ENCODE measurements around the gene LYPD4.

The LYPD4 gene

DNA sequence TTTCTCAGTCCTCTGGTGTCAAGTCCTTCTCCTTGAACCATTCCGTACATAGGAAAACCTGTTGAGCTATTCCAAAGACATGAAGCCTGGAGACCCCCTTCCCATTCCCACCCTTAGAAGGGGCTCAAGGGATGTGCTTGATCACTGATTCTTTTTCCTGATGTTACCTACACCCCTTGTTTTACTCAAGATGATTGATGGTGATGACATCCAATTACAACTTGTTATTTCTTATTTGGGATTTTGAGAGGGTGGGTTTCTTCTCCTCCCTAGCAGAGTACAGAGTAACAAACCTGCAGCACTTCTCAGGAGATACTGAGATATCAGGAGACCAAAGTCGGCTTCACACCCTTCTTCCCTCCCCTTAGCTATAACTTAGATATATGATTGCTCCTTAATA is 8.9 kb upstream of the LYPD4 start:
- Histone ChIP-seq H3K36me3 (ENCODE audit: insufficient read depth, low read length) (no peaks in the 10 kb centered on the region), H3K4me3 (ENCODE audit: low read length) (no peak overlapping the region), H3K9me3 (ENCODE audit: low read length) (no peaks in the 10 kb centered on the region), H2AFZ (ENCODE audit: low read depth, low read length) (no peak overlapping the region), H3K4me1 (ENCODE audit: insufficient read depth, low read length) (peaks cover 10% of the 10 kb centered on the region), H3K27me3 (ENCODE audit: insufficient read depth, low read length) (peaks cover 54% of the 10 kb centered on the region)

DNA sequence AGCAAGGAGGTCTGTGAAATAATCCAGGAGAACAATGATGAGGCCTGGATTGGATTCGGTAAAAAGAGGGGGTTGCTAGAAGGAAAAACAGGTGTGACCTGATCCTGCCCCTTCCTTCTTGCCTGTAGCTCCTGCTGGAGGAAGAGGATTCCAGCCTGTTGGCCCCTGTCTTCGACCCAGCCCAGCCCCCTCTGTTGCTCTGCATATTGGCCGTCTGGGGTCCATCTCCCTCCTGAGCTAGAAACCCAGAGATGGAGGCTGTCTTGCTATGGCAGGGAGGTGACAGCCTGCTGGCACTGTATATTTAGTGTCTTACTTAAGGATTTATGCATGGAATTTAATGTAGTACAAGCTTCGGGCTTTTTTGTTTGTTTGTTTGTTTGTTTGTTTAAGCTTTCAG is 7.0 kb upstream of the LYPD4 start:
- no peaks in the 10 kb centered on the region for H3K9me3 ChIP-seq (ENCODE audit: low read length)
- H3K4me1 ChIP-seq (ENCODE audit: insufficient read depth, low read length), result peaks cover 10% of the 10 kb centered on the region
- no peak overlapping the region for H2AFZ ChIP-seq (ENCODE audit: low read depth, low read length)
- no peak overlapping the region for H3K4me3 ChIP-seq (ENCODE audit: low read length)
- H3K36me3 ChIP-seq (ENCODE audit: insufficient read depth, low read length), result no peaks in the 10 kb centered on the region
- peaks cover 55% of the 10 kb centered on the region for H3K27me3 ChIP-seq (ENCODE audit: insufficient read depth, low read length)

DNA sequence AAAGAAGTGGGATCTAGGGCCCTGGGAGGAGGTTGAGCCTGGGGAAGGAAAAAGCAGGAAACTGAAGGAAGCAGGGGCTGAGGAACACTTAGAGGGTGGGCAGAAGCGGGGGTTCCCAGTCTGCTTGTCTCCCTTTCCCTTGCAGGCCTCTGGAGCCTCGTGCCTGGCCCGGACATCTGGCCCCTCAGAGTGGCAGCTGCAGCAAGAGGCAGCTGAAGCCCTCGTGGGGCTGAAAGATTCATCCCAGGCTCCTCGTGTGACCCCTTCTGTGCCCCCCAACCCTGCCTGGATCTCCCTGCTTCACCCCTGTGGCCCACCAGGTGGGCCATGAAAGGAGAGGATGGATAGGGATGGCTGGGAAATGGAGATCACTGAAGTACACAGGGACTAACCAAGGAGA is 5.9 kb upstream of the LYPD4 start:
- Histone ChIP-seq H3K36me3 (ENCODE audit: insufficient read depth, low read length) (no peaks in the 10 kb centered on the region), H2AFZ (ENCODE audit: low read depth, low read length) (no peak overlapping the region), H3K4me3 (ENCODE audit: low read length) (no peak overlapping the region), H3K4me1 (ENCODE audit: insufficient read depth, low read length) (peaks cover 10% of the 10 kb centered on the region), H3K27me3 (ENCODE audit: insufficient read depth, low read length) (peaks cover 55% of the 10 kb centered on the region), H3K9me3 (ENCODE audit: low read length) (no peaks in the 10 kb centered on the region)

DNA sequence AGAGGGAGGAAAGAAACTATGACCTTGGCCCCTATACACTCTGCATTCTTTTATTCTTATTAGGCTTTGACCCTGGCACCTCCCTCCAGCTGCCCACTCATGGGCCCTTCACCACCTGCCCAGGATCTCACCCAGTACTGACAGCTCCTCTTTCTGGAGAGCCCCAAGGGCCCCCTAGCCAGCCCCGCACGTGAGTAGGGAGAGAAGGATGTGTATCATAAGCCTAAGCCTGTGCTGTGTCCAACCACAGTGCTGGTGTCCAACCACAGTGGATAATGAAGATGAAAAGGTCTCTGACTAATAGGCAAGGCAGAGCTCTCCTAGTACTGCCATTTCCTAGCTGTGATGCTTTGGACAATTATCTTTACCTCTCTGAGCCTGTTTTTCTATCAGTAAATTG is 4.6 kb upstream of the LYPD4 start:
- H3K27me3 ChIP-seq (ENCODE audit: insufficient read depth, low read length), result peaks cover 48% of the 10 kb centered on the region
- no peaks in the 10 kb centered on the region for H3K36me3 ChIP-seq (ENCODE audit: insufficient read depth, low read length)
- H3K9me3 ChIP-seq (ENCODE audit: low read length), result no peaks in the 10 kb centered on the region
- peaks cover 4% of the 10 kb centered on the region for H3K4me1 ChIP-seq (ENCODE audit: insufficient read depth, low read length)
- H3K4me3 ChIP-seq (ENCODE audit: low read length), result no peak overlapping the region
- no peak overlapping the region for H2AFZ ChIP-seq (ENCODE audit: low read depth, low read length)

DNA sequence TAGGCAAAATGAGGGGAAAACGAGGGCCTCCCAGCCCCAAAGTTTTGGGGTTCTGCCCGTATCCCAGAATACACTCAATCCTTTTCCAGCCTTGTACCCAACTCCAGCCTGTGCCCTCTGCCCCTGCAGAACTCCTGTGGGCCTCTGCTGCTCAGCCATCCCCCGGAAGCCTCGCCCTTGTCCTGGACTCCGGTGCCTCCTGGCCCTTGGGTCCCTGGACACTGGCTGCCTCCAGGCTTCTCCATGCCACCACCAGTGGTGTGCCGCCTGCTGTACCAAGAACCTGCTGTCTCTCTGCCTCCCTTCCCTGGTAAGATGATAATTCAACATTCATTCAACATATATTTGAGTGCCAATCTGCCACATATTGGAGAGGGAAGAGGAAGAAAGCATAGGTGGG is 4.2 kb upstream of the LYPD4 start:
- H3K36me3 ChIP-seq (ENCODE audit: insufficient read depth, low read length), result no peaks in the 10 kb centered on the region
- peaks cover under 1% of the 10 kb centered on the region for H3K4me1 ChIP-seq (ENCODE audit: insufficient read depth, low read length)
- H3K27me3 ChIP-seq (ENCODE audit: insufficient read depth, low read length), result peaks cover 44% of the 10 kb centered on the region

DNA sequence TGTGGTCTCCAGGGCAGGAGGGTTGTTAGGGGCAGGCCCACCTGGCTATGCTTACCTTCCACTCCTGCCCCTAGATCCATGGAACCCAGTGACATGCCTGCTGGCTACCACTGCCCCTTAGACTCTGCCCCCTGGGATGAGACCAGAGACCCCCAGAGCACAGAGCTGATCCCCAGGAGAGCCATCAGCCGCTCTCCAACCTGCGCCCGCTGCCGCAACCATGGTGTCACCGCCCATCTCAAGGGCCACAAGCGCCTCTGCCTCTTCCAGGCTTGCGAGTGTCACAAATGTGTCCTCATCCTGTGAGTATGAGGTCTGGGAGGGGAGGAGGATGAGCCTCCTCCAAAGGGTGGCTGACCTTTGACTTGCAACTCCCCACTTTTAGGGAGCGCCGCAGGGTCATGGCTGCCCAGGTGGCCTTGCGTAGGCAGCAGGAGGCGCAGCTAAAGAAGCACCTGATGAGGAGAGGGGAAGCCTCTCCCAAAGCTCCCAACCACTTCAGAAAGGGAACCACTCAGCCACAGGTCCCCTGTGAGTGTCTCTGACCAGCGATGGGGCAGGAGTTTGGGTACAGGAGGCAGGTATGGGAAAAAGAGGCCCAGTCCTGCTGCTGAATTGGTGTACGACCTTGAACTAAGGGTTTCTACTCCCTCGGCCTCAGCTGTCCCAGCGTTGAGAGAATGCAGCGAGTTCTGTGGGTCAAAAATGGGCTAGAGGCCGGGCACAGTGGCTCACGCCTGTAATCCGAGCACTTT is 3.0 kb upstream of the LYPD4 start:
- H3K4me1 ChIP-seq (ENCODE audit: insufficient read depth, low read length), result no peaks in the 10 kb centered on the region
- H3K36me3 ChIP-seq (ENCODE audit: insufficient read depth, low read length), result no peaks in the 10 kb centered on the region
- peaks cover 38% of the 10 kb centered on the region for H3K27me3 ChIP-seq (ENCODE audit: insufficient read depth, low read length)
- H2AFZ ChIP-seq (ENCODE audit: low read depth, low read length), result no peak overlapping the region
- H3K4me3 ChIP-seq (ENCODE audit: low read length), result no peak overlapping the region
- no peaks in the 10 kb centered on the region for H3K9me3 ChIP-seq (ENCODE audit: low read length)

More for the DNA sequence above, 4.2 kb upstream of the LYPD4 start:
- Histone ChIP-seq H2AFZ (ENCODE audit: low read depth, low read length) (no peak overlapping the region), H3K9me3 (ENCODE audit: low read length) (no peaks in the 10 kb centered on the region), H3K4me3 (ENCODE audit: low read length) (no peak overlapping the region)

DNA sequence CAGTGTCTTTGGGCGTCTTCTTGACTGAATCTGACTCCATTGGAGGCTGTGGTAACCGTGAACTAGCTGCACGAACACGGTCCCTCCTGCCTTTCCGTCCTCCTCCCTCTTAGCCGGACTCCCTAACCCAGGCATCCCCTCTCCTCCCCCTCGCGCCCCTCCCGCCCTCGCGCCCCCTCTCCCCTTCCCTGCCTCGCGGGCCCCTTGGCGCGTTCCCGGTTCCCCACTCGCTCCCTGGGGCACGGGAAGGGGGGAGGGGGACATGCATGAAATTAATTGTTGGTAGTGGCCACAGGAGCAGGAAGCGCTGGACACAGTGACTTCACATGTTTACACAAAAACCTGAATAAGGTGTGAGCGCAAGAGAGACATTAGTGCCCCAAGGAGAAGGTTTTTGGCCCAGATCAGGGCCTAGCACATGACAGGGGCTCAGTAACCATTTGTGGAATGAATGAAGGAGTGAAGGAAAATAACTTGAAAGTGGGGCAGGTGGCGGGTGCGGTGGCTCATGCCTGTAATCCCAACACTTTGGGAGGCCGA is 638 bp upstream of the LYPD4 start:
- no peak overlapping the region for H3K4me3 ChIP-seq (ENCODE audit: low read length)
- H3K9me3 ChIP-seq (ENCODE audit: low read length), result no peaks in the 10 kb centered on the region
- no peaks in the 10 kb centered on the region for H3K4me1 ChIP-seq (ENCODE audit: insufficient read depth, low read length)
- H2AFZ ChIP-seq (ENCODE audit: low read depth, low read length), result no peak overlapping the region
- H3K27me3 ChIP-seq (ENCODE audit: insufficient read depth, low read length), result peaks cover 14% of the 10 kb centered on the region
- no peaks in the 10 kb centered on the region for H3K36me3 ChIP-seq (ENCODE audit: insufficient read depth, low read length)

DNA sequence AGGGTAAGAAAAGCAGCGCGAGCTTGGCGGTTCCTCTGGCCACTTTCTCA is 343 bp upstream of the LYPD4 start, which contains the start of gene DMRTC2:
DMRTC2 (plus strand) TSS at position 42 of the 50 bp plus-strand sequence. CDS start 2,387 bp downstream, outside the sequence.
- H3K36me3 ChIP-seq (ENCODE audit: insufficient read depth, low read length), result no peaks in the 10 kb centered on the region
- H3K27me3 ChIP-seq (ENCODE audit: insufficient read depth, low read length), result peaks cover 11% of the 10 kb centered on the region
- H3K4me3 ChIP-seq (ENCODE audit: low read length), result no peak within 1 kb of the TSS
- H3K4me1 ChIP-seq (ENCODE audit: insufficient read depth, low read length), result no peaks in the 10 kb centered on the region
- no peak within 1 kb of the TSS for H2AFZ ChIP-seq (ENCODE audit: low read depth, low read length)
- no peaks in the 10 kb centered on the region for H3K9me3 ChIP-seq (ENCODE audit: low read length)

DNA sequence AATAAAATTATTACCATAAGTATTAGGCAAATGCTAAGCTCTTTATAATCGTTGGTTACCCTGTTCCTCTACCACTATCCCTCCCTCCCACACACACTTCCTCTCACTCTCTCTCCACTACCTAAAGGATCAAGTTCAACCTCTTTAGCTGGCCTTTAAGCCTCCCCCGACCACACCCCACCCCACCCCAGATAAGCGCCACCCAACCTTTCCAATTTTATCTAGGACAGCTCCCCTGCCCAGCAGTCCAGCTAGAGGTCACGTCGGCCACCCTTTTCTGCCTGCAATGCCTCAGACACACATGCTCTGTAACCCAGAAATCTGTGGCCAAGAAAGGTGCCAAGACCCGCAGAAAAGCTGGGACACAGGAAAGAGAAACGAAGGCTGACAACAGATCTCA is 1.1 kb downstream of the LYPD4 start:
- H3K9me3 ChIP-seq (ENCODE audit: low read length), result no peaks in the 10 kb centered on the region

DNA sequence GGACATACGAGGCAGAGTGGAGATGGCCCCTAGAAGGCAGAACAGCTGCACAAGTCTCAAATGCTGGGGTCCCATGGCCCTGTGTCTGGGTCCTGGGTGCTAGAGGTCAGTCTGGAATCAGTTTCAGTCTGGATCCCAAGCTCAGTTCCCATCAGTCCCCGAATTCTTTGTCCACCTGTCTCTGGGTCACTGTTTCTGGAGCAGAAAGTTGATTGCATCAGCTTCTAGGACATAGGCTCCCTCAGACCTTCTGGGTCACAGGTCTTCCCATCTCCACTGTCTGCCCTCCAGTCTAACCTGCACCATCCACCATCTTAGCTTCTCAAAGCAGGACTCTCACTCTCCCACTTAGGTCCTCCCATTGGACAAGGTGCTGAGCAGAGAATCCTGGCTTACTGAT is 5.3 kb downstream of the LYPD4 start:
- H3K9me3 ChIP-seq (ENCODE audit: low read length), result no peaks in the 10 kb centered on the region
- no peaks in the 10 kb centered on the region for H3K36me3 ChIP-seq (ENCODE audit: insufficient read depth, low read length)
- peaks cover 20% of the 10 kb centered on the region for H3K27me3 ChIP-seq (ENCODE audit: insufficient read depth, low read length)
- H3K4me3 ChIP-seq (ENCODE audit: low read length), result no peak overlapping the region
- no peak overlapping the region for H2AFZ ChIP-seq (ENCODE audit: low read depth, low read length)
- no peaks in the 10 kb centered on the region for H3K4me1 ChIP-seq (ENCODE audit: insufficient read depth, low read length)

More for the DNA sequence above, 1.1 kb downstream of the LYPD4 start:
- Histone ChIP-seq H2AFZ (ENCODE audit: low read depth, low read length) (no peak overlapping the region), H3K36me3 (ENCODE audit: insufficient read depth, low read length) (no peaks in the 10 kb centered on the region), H3K4me3 (ENCODE audit: low read length) (no peak overlapping the region), H3K4me1 (ENCODE audit: insufficient read depth, low read length) (no peaks in the 10 kb centered on the region), H3K27me3 (ENCODE audit: insufficient read depth, low read length) (peaks cover 11% of the 10 kb centered on the region)

DNA sequence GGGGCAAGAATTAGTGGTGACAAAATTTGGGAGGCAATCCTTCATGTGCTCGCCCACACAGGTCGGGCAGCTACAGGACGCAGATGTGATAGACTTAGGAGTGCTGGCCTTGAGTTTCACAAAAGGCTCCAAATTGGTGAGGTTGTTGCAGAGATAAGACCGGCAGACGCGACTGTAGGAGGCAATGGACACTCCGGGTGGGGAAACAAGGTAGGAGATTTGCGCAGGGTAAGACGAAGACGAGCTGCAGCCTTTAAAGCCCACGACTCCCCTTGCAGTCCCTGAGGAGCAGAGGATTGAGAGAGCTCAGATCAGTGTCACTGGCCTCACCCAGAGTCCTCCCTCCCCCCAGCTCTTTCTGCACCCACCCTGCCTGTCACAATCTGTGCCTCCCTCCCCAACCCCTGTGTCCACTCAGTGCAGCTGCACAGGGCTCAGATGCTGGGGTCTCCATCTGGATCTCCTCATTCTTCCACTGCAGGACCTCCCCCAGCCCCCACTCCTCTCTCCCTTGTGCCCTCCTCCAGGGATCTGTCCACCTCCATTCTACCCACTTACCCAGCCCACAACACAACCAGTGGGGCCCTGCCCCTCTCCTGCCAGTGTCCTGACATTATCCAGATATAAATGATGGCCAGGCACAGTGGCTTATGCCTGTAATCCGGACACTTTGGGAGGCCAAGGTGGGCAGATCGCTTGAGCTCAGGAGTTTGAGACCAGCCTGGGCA is 6.3 kb downstream of the LYPD4 start:
- peaks cover 20% of the 10 kb centered on the region for H3K27me3 ChIP-seq (ENCODE audit: insufficient read depth, low read length)
- no peaks in the 10 kb centered on the region for H3K36me3 ChIP-seq (ENCODE audit: insufficient read depth, low read length)
- H2AFZ ChIP-seq (ENCODE audit: low read depth, low read length), result no peak overlapping the region
- no peak overlapping the region for H3K4me3 ChIP-seq (ENCODE audit: low read length)
- no peaks in the 10 kb centered on the region for H3K9me3 ChIP-seq (ENCODE audit: low read length)
- no peaks in the 10 kb centered on the region for H3K4me1 ChIP-seq (ENCODE audit: insufficient read depth, low read length)

DNA sequence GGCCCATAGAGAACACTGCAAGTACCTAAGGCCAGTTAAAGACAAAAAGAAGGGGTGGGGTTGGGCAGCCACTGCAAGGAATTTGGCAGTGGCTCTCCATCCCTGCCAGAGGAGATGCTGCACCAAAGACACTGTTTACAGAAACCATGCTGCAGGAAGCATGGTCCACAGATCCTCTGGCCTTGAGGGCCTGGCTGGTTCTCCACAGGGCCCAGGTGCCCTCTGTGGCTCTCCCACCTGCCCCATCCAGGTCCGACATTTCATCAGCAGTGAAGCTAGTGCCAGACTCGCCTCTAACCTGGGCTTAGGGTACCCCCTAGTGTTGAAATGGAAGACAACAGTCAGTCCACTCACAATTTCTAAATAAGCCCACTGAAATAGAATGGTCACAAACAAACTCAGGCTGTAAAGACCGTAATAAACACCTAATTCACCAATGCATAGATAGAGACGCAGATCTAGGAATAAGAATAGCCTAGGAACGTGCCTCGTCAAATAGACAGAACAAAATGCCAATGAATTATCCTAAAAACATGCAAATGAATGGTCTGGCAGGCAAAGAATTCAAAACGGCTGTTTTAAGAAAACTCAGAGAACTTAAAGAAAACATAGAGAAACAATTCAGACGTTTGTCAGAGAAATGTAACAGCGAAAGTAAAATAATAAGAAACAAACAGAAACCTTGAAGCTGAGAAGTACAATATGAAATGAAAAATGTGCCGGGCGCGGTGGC is 23.3 kb downstream of the LYPD4 start:
- Histone ChIP-seq H3K9me3 (ENCODE audit: low read length) (no peaks in the 10 kb centered on the region), H2AFZ (ENCODE audit: low read depth, low read length) (no peak overlapping the region), H3K36me3 (ENCODE audit: insufficient read depth, low read length) (no peaks in the 10 kb centered on the region), H3K4me1 (ENCODE audit: insufficient read depth, low read length) (no peaks in the 10 kb centered on the region), H3K27me3 (ENCODE audit: insufficient read depth, low read length) (peaks cover 2% of the 10 kb centered on the region), H3K4me3 (ENCODE audit: low read length) (no peak overlapping the region)

DNA sequence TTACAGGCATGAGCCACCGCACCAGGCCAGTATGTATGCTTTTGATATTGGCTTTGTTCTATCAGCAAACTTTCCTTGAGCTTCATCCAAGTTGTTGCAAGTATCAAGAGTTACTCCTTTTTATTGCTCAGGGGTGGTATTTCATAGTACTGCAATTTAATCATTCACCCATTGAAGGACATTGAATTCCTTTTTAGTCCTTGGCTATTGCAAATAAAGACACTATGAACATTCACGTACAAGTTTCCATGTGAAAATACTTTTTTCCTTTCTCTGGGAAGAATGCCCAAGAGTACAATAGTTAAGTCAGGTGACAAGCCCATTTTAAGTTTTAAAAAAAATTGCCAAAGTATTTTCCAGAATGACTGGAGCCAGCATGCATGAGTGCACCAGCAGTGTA is 27.7 kb downstream of the LYPD4 start:
- H3K9me3 ChIP-seq (ENCODE audit: low read length), result no peaks in the 10 kb centered on the region
- no peaks in the 10 kb centered on the region for H3K36me3 ChIP-seq (ENCODE audit: insufficient read depth, low read length)
- no peak overlapping the region for H3K4me3 ChIP-seq (ENCODE audit: low read length)
- peaks cover 23% of the 10 kb centered on the region for H3K27me3 ChIP-seq (ENCODE audit: insufficient read depth, low read length)
- H3K4me1 ChIP-seq (ENCODE audit: insufficient read depth, low read length), result no peaks in the 10 kb centered on the region
- H2AFZ ChIP-seq (ENCODE audit: low read depth, low read length), result no peak overlapping the region

Measured in neuron (in vitro differentiated cells).